Loucy (cell line): Measurements from ENCODE around the gene NAB2.

ENCODE experiments used
- H2AFZ ChIP-seq: fragments of 200-600 bp; sonication (generic); 2 replicates; pipeline ENCODE4 v1.6.0; 2016; ENCODE audit warnings: antibody characterized with exemption, mild to moderate bottlenecking, low read length, moderate library complexity
- H3F3A ChIP-seq: fragments of 200-600 bp; 2 replicates; pipeline ENCODE4 v1.6.0; 2016; ENCODE audit warnings: antibody characterized with exemption, low read depth, mild to moderate bottlenecking
- H3K27me3 ChIP-seq: fragments of 200-600 bp; sonication (generic); 2 replicates; pipeline ENCODE4 v1.6.1; 2014; ENCODE audit warnings: low read length, mild to moderate bottlenecking; ENCODE audit not compliant: insufficient read depth, poor library complexity, severe bottlenecking
- H3K36me3 ChIP-seq: fragments of 200-600 bp; sonication (generic); 2 replicates; pipeline ENCODE4 v1.6.1; 2016; ENCODE audit warnings: low read length; ENCODE audit not compliant: insufficient read depth
- H3K4me1 ChIP-seq: fragments of 200-600 bp; sonication (generic); 2 replicates; pipeline ENCODE4 v1.5.1; 2014; ENCODE audit warnings: low read length, mild to moderate bottlenecking; ENCODE audit not compliant: insufficient read depth, poor library complexity, severe bottlenecking
- H3K4me2 ChIP-seq: fragments of 200-600 bp; sonication (generic); 2 replicates; pipeline ENCODE4 v1.6.0; 2014; ENCODE audit warnings: antibody characterized with exemption, low read length, low read depth, mild to moderate bottlenecking; ENCODE audit not compliant: poor library complexity, severe bottlenecking
- H3K4me3 ChIP-seq: fragments of 200-600 bp; sonication (generic); 2 replicates; pipeline ENCODE4 v1.5.1; 2014; ENCODE audit warnings: low read length, mild to moderate bottlenecking, mixed read lengths; ENCODE audit not compliant: poor library complexity, severe bottlenecking
- H3K79me2 ChIP-seq: fragments of 200-600 bp; sonication (generic); 2 replicates; pipeline ENCODE4 v1.6.1; 2014; ENCODE audit warnings: low read length; ENCODE audit not compliant: insufficient read depth
- H3K9ac ChIP-seq: fragments of 200-600 bp; sonication (generic); 2 replicates; pipeline ENCODE4 v1.6.0; 2014; ENCODE audit warnings: mild to moderate bottlenecking, low read depth, low read length, moderate library complexity; ENCODE audit not compliant: poor library complexity, severe bottlenecking
- H3K9me2 ChIP-seq: fragments of 200-600 bp; sonication (generic); replicated peaks from 2 replicates; pipeline ENCODE4 v1.6.1; 2016; ENCODE audit warnings: low read depth, low read length, mixed read lengths
- H3K9me3 ChIP-seq: fragments of 200-600 bp; sonication (generic); 2 replicates; pipeline ENCODE4 v1.6.1; 2014; ENCODE audit warnings: mild to moderate bottlenecking, antibody characterized with exemption, low read length, low read depth; ENCODE audit not compliant: insufficient read depth
- H4K20me1 ChIP-seq: fragments of 200-600 bp; sonication (generic); 2 replicates; pipeline ENCODE4 v1.6.0; 2014; ENCODE audit warnings: antibody characterized with exemption, low read length, mild to moderate bottlenecking; ENCODE audit not compliant: insufficient read depth, poor library complexity, severe bottlenecking
- EZH2phosphoT487 ChIP-seq: fragments of 200-600 bp; IDR thresholded peaks from 2 replicates; pipeline ENCODE4 v1.6.1; 2018; ENCODE audit warnings: antibody characterized with exemption, mild to moderate bottlenecking, moderate library complexity, borderline replicate concordance
- TF ChIP-seq, protein P1 (sequence below): fragments of 200-600 bp; sonication (generic); conservative IDR thresholded peaks from 2 replicates; pipeline ENCODE4 v1.5.1; 2014; ENCODE audit warnings: mild to moderate bottlenecking, antibody characterized with exemption, low read length

The NAB2 gene

DNA sequence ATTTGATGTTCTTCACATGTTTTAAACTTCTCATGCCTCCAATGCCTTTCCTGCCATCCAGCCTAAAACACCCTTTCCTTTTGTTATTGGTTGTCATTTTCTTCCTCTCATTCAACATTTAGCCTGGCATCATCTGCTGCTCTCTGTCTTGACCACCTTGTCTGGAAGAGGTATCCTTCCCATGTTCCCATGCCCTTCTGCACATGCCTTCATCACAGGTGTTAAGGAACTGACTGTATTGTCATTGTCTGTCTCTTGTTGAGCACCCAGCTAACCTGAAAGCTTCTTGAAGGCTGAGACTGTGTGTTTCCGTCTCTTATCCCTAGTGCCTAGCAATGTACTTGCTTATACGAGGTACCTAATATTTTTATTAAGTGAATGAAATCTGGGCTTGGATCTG is 34.9 kb downstream of the NAB2 start:
- H3K79me2 ChIP-seq, result no peaks in the 10 kb centered on the region
- H3F3A ChIP-seq, result no peaks in the 10 kb centered on the region; the same call in 1 of the 2 replicates
- H3K4me3 ChIP-seq, result no peak overlapping the region
- TF ChIP-seq, protein P1, sequence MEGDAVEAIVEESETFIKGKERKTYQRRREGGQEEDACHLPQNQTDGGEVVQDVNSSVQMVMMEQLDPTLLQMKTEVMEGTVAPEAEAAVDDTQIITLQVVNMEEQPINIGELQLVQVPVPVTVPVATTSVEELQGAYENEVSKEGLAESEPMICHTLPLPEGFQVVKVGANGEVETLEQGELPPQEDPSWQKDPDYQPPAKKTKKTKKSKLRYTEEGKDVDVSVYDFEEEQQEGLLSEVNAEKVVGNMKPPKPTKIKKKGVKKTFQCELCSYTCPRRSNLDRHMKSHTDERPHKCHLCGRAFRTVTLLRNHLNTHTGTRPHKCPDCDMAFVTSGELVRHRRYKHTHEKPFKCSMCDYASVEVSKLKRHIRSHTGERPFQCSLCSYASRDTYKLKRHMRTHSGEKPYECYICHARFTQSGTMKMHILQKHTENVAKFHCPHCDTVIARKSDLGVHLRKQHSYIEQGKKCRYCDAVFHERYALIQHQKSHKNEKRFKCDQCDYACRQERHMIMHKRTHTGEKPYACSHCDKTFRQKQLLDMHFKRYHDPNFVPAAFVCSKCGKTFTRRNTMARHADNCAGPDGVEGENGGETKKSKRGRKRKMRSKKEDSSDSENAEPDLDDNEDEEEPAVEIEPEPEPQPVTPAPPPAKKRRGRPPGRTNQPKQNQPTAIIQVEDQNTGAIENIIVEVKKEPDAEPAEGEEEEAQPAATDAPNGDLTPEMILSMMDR, result no peak
- no peak for TF ChIP-seq EZH2phosphoT487
- no peaks in the 10 kb centered on the region for H4K20me1 ChIP-seq
- no peak overlapping the region for H3K4me2 ChIP-seq
- H3K4me1 ChIP-seq, result peaks cover 20% of the 10 kb centered on the region
- H3K9me3 ChIP-seq, result no peaks in the 10 kb centered on the region
- no peak overlapping the region for H3K9ac ChIP-seq
- H2AFZ ChIP-seq, result no peak overlapping the region
- no peaks in the 10 kb centered on the region for H3K9me2 ChIP-seq
- no peaks in the 10 kb centered on the region for H3K27me3 ChIP-seq
- no peaks in the 10 kb centered on the region for H3K36me3 ChIP-seq

DNA sequence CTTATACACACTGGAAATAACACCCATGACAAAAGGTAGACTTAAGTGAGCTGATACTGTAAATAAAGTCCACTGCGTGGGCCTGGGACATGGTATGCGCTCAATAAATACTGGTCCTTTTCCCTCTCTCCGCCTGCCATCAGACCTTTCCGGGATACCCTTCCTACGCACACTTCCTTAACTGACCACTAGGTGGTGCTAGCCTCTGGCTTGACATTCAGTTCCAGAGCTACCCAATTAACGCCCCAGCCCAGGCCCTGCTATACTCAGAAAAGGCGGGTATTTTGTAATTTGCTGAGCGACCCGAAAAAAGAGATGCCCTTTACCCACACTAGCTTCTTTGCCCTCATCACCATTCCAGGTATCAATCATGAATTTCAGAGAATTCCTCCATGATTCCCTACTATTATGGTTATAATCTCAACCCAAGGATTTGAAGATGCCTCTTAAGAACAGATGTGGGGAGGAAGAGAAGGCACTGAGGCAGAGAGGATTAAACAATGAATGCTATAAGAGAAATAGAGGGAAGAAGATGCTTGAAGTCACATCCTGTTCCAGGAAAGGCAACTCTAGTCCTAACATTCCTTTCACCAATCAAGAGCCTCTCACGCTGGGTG is 35.5 kb downstream of the NAB2 start:
- Histone ChIP-seq H3K79me2 (no peaks in the 10 kb centered on the region), H3K9me3 (no peaks in the 10 kb centered on the region), H3K4me1 (peaks cover 21% of the 10 kb centered on the region), H3F3A (no peaks in the 10 kb centered on the region; the same call in 1 of the 2 replicates), H2AFZ (peak overlapping the region; percentile 55), H3K27me3 (no peaks in the 10 kb centered on the region), H4K20me1 (no peaks in the 10 kb centered on the region), H3K9ac (no peak overlapping the region), H3K4me3 (no peak overlapping the region), H3K9me2 (no peaks in the 10 kb centered on the region), H3K4me2 (no peak overlapping the region), H3K36me3 (no peaks in the 10 kb centered on the region)
- TF ChIP-seq EZH2phosphoT487, result no peak
- TF ChIP-seq, protein P1, result peak; percentile 97

GRCh38 chr12:57126061-57126460 is 37.1 kb downstream of the NAB2 start:
- H3F3A ChIP-seq, result no peaks in the 10 kb centered on the region; the same call in 1 of the 2 replicates
- H3K9me3 ChIP-seq, result no peaks in the 10 kb centered on the region
- no peaks in the 10 kb centered on the region for H3K27me3 ChIP-seq
- TF ChIP-seq, protein P1, result no peak
- TF ChIP-seq EZH2phosphoT487, result no peak
- H3K9ac ChIP-seq, result no peak overlapping the region
- peaks cover 29% of the 10 kb centered on the region for H3K4me1 ChIP-seq
- no peaks in the 10 kb centered on the region for H3K36me3 ChIP-seq
- H3K79me2 ChIP-seq, result no peaks in the 10 kb centered on the region
- no peaks in the 10 kb centered on the region for H4K20me1 ChIP-seq
- no peak overlapping the region for H2AFZ ChIP-seq
- H3K4me2 ChIP-seq, result no peak overlapping the region
- no peaks in the 10 kb centered on the region for H3K9me2 ChIP-seq
- H3K4me3 ChIP-seq, result no peak overlapping the region
